ENCODE data around the gene NUP62CL.

- TF ChIP-seq CTCF (IDR thresholded peaks at IDR 0.05) (no peak), POLR2A (IDR thresholded peaks at IDR 0.05) (no peak)
Measured at GRCh38 chrX:107227780-107228485, 21.7 kb upstream of the NUP62CL start.

Measured in uterus (tissue), 2 donors.